Endothelial cell (in vitro differentiated cells): ENCODE measurements around the gene RNF224. TPM values are rescaled to one million over a fixed set of nuclear protein-coding genes. Genes with fewer than 3 reads are reported as not detected.

Source experiments
- DNase-seq: peaks from one replicate; pipeline ENCODE4 v3.0.0; 2021; ENCODE audit warnings: low spot score
- H3K27ac Mint-ChIP-seq: one replicate; pipeline ENCODE4 v1.8.0; 2021; ENCODE audit warnings: mixed read lengths, inconsistent platforms; ENCODE audit not compliant: unreplicated experiment
- H3K27me3 Mint-ChIP-seq: one replicate; pipeline ENCODE4 v1.8.0; 2021; ENCODE audit warnings: mild to moderate bottlenecking, moderate library complexity, mixed read lengths, inconsistent platforms; ENCODE audit not compliant: unreplicated experiment
- H3K36me3 Mint-ChIP-seq: one replicate; pipeline ENCODE4 v1.8.0; 2021; ENCODE audit warnings: mild to moderate bottlenecking, low read depth, mixed read lengths, inconsistent platforms; ENCODE audit not compliant: unreplicated experiment
- H3K4me1 Mint-ChIP-seq: one replicate; pipeline ENCODE4 v1.8.0; 2021; ENCODE audit warnings: mild to moderate bottlenecking, mixed read lengths, inconsistent platforms; ENCODE audit not compliant: unreplicated experiment
- H3K4me3 Mint-ChIP-seq: one replicate; pipeline ENCODE4 v1.8.0; 2021; ENCODE audit warnings: mild to moderate bottlenecking, mixed read lengths, inconsistent platforms; ENCODE audit not compliant: unreplicated experiment
- H3K9me3 Mint-ChIP-seq: one replicate; pipeline ENCODE4 v1.8.0; 2021; ENCODE audit warnings: mixed read lengths, inconsistent platforms; ENCODE audit not compliant: unreplicated experiment
- CTCF ChIP-seq: fragments of 200-600 bp; sonication (generic); IDR thresholded peaks from one replicate; pipeline ENCODE4 v1.5.0; 2021; ENCODE audit warnings: antibody characterized with exemption; ENCODE audit not compliant: unreplicated experiment
- total RNA-seq: library from RNA; stranded (reverse); fragmentation: NEBNext Ultra II Directional; extraction: Animal tissue kit (Norgen Biotek cat#: 25700); gene quantifications from one replicate; pipeline ENCODE4 v1.2.1, GENCODE V29; 2021; ENCODE audit not compliant: unreplicated experiment

RNF224 gene
- total RNA-seq, 1 donor from 2014 or later = not detected

- peaks cover 7% of the 10 kb centered on the region for H3K27me3 Mint-ChIP-seq
- TF ChIP-seq CTCF = no peak
- peaks cover 11% of the 10 kb centered on the region for H3K36me3 Mint-ChIP-seq
- no peak for DNase-seq
- peaks cover 11% of the 10 kb centered on the region for H3K4me1 Mint-ChIP-seq
- no peaks in the 10 kb centered on the region for H3K9me3 Mint-ChIP-seq
- no peak overlapping the region for H3K27ac Mint-ChIP-seq
- H3K4me3 Mint-ChIP-seq = no peak overlapping the region
Observed at GRCh38 chr9:137185921-137186320, 41.4 kb upstream of the RNF224 start.

- TF ChIP-seq CTCF = no peak
- peaks cover 11% of the 10 kb centered on the region for H3K36me3 Mint-ChIP-seq
- peak overlapping the region; percentile 38 for H3K27ac Mint-ChIP-seq
- H3K9me3 Mint-ChIP-seq = no peaks in the 10 kb centered on the region
- peaks cover 7% of the 10 kb centered on the region for H3K27me3 Mint-ChIP-seq
- H3K4me1 Mint-ChIP-seq = peaks cover 11% of the 10 kb centered on the region
- peak overlapping the region; percentile 94 for H3K4me3 Mint-ChIP-seq
- no peak for DNase-seq
Observed at GRCh38 chr9:137186385-137186784, 40.9 kb upstream of the RNF224 start.

GRCh38 chr9:137187386-137187785 lies 39.9 kb upstream of the RNF224 start:
- peak overlapping the region; percentile 30 for H3K27ac Mint-ChIP-seq

GRCh38 chr9:137188086-137188489 lies 39.2 kb upstream of the RNF224 start:
- TF ChIP-seq CTCF = no peak
- Mint-ChIP-seq H3K27ac (no peak overlapping the region), H3K36me3 (peaks cover 7% of the 10 kb centered on the region), H3K27me3 (peaks cover 9% of the 10 kb centered on the region), H3K4me3 (peak overlapping the region; percentile 94), H3K9me3 (no peaks in the 10 kb centered on the region), H3K4me1 (peaks cover 11% of the 10 kb centered on the region)
- DNase-seq = no peak

More at GRCh38 chr9:137187386-137187785, 39.9 kb upstream of the RNF224 start:
- peaks cover 11% of the 10 kb centered on the region for H3K4me1 Mint-ChIP-seq
- H3K4me3 Mint-ChIP-seq = peak overlapping the region; percentile 94
- no peaks in the 10 kb centered on the region for H3K9me3 Mint-ChIP-seq
- H3K36me3 Mint-ChIP-seq = peaks cover 7% of the 10 kb centered on the region
- no peak for TF ChIP-seq CTCF
- peaks cover 8% of the 10 kb centered on the region for H3K27me3 Mint-ChIP-seq
- DNase-seq = no peak

- peaks cover 11% of the 10 kb centered on the region for H3K4me1 Mint-ChIP-seq
Observed at GRCh38 chr9:137188490-137189296, 38.6 kb upstream of the RNF224 start, which contains the start of the genes ANAPC2 and SSNA1. Gene ANAPC2 (minus strand): TSS chr9:137188560. CDS start chr9:137188532, 28 bp downstream. Gene SSNA1 (plus strand): TSS chr9:137188676. CDS start chr9:137188727, 51 bp downstream.

More at GRCh38 chr9:137188490-137189296, 38.6 kb upstream of the RNF224 start, which contains the start of the genes ANAPC2 and SSNA1:
- peak; percentile 95 for DNase-seq
- Mint-ChIP-seq H3K36me3 (peaks cover 7% of the 10 kb centered on the region), H3K27ac (peak within 1 kb of the TSS; percentile 57), H3K27me3 (peaks cover 9% of the 10 kb centered on the region), H3K9me3 (no peaks in the 10 kb centered on the region), H3K4me3 (peak within 1 kb of the TSS; percentile 96)
- TF ChIP-seq CTCF = no peak
